K562 (cell line): Measurements from ENCODE around the gene NRP2. TPM values are rescaled to one million over a fixed set of nuclear protein-coding genes. Genes with fewer than 3 reads are reported as not detected.

ENCODE experiments used
- ARID2 ChIP-seq: fragments of 450-650 bp; IDR thresholded peaks from 2 replicates; pipeline ENCODE4 v1.6.1; 2017; ENCODE audit warnings: antibody characterized with exemption, mild to moderate bottlenecking
- C11orf30 ChIP-seq: fragments of 450-650 bp; IDR thresholded peaks from 2 replicates; pipeline ENCODE4 v1.6.1; 2016; ENCODE audit warnings: low read depth, mild to moderate bottlenecking
- RBM17 ChIP-seq: fragments of 200-400 bp; formaldehyde crosslinking; IDR thresholded peaks from 2 replicates; pipeline ENCODE4 v1.6.1; 2017; ENCODE audit warnings: low read depth, mild to moderate bottlenecking, low read length, borderline replicate concordance
- SAP30 ChIP-seq: fragments of 200-600 bp; sonication (generic); IDR thresholded peaks from 2 replicates; pipeline ENCODE4 v1.6.1; 2012; ENCODE audit warnings: borderline replicate concordance, low read depth, mild to moderate bottlenecking, moderate library complexity, low read length, control low read depth, inconsistent platforms; ENCODE audit not compliant: insufficient read depth, poor library complexity, severe bottlenecking
- ZNF12 ChIP-seq: sonication (generic); formaldehyde crosslinking; IDR thresholded peaks from 2 replicates; pipeline ENCODE4 v1.4.0; 2020; ENCODE audit warnings: mild to moderate bottlenecking, missing genetic modification reagents
- polyA plus RNA-seq, 8 experiments: library from polyadenylated mRNA; depleted of rRNA in 4 of 8; stranded (reverse) in 5 of 8; unstranded in 3 of 8; fragments of >200 nt; fragmentation: Nextera tagmentation in 2 of 8; fragmentation: Illumina TruSeq in 1 of 8; extraction: Ambion mirVana in 2 of 8; extraction: Trizol in 1 of 8; gene quantifications; 2 replicates each; pipeline versions ENCODE4 v1.2.1 to v1.2.3, GENCODE V29; 2011 to 2014; ENCODE audit warnings: inconsistent platforms in 1 of 8, missing spikeins in 1 of 8
- total RNA-seq, 7 experiments: library from RNA; depleted of rRNA in 6 of 7; stranded (reverse); fragments of >200 nt in 6 of 7; fragmentation: Illumina TruSeq in 2 of 7; extraction: Trizol in 2 of 7; gene quantifications; 2 replicates each; pipeline versions ENCODE4 v1.2.1 to v1.2.3, GENCODE V29; 2011 to 2021; ENCODE audit warnings: low replicate concordance in 1 of 7
- TF ChIP-seq, protein P1 (sequence below): sonication (generic); formaldehyde crosslinking; IDR thresholded peaks from 2 replicates; pipeline ENCODE4 v1.8.0; 2022; ENCODE audit warnings: missing genetic modification reagents, mild to moderate bottlenecking, borderline replicate concordance
- TF ChIP-seq, protein P2 (sequence below): sonication (generic); formaldehyde crosslinking; IDR thresholded peaks from 2 replicates; pipeline ENCODE4 v1.8.1; 2023; ENCODE audit warnings: missing genetic modification reagents, mild to moderate bottlenecking, borderline replicate concordance
- TF ChIP-seq, protein P3 (sequence below): fragments of 450-650 bp; IDR thresholded peaks from 2 replicates; pipeline ENCODE4 v1.6.1; 2016; ENCODE audit warnings: mild to moderate bottlenecking, moderate library complexity

The NRP2 gene
- total and polyA plus RNA-seq, 9 of the 15 experiments (the other 6 are each of a cell fraction or from before 2014, with no cell fraction given): 0.05 to 0.31 (median 0.15) TPM; not detected in 5

DNA sequence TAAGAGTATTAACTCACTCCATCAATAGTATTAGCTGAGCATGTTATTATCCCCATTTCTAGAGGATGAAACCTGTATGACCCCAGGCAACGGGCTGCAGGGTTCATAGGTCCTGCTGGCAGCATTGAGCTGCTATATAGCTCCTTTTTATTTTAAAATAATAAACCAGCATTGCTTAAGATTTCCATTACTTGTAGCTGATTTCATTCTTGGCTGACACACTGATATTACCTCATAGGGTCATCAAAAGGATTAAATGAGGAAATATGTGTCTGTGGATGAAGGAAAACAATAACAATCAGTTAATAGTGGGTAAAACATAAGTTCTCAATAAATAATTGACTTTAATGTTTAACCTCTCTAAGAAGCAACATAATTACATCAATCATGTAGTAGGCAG lies 48.3 kb upstream of the NRP2 start (continued):
- TF ChIP-seq, protein P1, sequence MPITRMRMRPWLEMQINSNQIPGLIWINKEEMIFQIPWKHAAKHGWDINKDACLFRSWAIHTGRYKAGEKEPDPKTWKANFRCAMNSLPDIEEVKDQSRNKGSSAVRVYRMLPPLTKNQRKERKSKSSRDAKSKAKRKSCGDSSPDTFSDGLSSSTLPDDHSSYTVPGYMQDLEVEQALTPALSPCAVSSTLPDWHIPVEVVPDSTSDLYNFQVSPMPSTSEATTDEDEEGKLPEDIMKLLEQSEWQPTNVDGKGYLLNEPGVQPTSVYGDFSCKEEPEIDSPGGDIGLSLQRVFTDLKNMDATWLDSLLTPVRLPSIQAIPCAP (CRISPR knock-in tag): no peak
- no peak for TF ChIP-seq RBM17
- TF ChIP-seq, protein P2, sequence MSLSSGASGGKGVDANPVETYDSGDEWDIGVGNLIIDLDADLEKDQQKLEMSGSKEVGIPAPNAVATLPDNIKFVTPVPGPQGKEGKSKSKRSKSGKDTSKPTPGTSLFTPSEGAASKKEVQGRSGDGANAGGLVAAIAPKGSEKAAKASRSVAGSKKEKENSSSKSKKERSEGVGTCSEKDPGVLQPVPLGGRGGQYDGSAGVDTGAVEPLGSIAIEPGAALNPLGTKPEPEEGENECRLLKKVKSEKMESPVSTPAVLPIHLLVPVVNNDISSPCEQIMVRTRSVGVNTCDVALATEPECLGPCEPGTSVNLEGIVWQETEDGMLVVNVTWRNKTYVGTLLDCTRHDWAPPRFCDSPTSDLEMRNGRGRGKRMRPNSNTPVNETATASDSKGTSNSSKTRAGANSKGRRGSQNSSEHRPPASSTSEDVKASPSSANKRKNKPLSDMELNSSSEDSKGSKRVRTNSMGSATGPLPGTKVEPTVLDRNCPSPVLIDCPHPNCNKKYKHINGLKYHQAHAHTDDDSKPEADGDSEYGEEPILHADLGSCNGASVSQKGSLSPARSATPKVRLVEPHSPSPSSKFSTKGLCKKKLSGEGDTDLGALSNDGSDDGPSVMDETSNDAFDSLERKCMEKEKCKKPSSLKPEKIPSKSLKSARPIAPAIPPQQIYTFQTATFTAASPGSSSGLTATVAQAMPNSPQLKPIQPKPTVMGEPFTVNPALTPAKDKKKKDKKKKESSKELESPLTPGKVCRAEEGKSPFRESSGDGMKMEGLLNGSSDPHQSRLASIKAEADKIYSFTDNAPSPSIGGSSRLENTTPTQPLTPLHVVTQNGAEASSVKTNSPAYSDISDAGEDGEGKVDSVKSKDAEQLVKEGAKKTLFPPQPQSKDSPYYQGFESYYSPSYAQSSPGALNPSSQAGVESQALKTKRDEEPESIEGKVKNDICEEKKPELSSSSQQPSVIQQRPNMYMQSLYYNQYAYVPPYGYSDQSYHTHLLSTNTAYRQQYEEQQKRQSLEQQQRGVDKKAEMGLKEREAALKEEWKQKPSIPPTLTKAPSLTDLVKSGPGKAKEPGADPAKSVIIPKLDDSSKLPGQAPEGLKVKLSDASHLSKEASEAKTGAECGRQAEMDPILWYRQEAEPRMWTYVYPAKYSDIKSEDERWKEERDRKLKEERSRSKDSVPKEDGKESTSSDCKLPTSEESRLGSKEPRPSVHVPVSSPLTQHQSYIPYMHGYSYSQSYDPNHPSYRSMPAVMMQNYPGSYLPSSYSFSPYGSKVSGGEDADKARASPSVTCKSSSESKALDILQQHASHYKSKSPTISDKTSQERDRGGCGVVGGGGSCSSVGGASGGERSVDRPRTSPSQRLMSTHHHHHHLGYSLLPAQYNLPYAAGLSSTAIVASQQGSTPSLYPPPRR (CRISPR knock-in tag): no peak
- no peak for TF ChIP-seq C11orf30
- TF ChIP-seq, protein P3, sequence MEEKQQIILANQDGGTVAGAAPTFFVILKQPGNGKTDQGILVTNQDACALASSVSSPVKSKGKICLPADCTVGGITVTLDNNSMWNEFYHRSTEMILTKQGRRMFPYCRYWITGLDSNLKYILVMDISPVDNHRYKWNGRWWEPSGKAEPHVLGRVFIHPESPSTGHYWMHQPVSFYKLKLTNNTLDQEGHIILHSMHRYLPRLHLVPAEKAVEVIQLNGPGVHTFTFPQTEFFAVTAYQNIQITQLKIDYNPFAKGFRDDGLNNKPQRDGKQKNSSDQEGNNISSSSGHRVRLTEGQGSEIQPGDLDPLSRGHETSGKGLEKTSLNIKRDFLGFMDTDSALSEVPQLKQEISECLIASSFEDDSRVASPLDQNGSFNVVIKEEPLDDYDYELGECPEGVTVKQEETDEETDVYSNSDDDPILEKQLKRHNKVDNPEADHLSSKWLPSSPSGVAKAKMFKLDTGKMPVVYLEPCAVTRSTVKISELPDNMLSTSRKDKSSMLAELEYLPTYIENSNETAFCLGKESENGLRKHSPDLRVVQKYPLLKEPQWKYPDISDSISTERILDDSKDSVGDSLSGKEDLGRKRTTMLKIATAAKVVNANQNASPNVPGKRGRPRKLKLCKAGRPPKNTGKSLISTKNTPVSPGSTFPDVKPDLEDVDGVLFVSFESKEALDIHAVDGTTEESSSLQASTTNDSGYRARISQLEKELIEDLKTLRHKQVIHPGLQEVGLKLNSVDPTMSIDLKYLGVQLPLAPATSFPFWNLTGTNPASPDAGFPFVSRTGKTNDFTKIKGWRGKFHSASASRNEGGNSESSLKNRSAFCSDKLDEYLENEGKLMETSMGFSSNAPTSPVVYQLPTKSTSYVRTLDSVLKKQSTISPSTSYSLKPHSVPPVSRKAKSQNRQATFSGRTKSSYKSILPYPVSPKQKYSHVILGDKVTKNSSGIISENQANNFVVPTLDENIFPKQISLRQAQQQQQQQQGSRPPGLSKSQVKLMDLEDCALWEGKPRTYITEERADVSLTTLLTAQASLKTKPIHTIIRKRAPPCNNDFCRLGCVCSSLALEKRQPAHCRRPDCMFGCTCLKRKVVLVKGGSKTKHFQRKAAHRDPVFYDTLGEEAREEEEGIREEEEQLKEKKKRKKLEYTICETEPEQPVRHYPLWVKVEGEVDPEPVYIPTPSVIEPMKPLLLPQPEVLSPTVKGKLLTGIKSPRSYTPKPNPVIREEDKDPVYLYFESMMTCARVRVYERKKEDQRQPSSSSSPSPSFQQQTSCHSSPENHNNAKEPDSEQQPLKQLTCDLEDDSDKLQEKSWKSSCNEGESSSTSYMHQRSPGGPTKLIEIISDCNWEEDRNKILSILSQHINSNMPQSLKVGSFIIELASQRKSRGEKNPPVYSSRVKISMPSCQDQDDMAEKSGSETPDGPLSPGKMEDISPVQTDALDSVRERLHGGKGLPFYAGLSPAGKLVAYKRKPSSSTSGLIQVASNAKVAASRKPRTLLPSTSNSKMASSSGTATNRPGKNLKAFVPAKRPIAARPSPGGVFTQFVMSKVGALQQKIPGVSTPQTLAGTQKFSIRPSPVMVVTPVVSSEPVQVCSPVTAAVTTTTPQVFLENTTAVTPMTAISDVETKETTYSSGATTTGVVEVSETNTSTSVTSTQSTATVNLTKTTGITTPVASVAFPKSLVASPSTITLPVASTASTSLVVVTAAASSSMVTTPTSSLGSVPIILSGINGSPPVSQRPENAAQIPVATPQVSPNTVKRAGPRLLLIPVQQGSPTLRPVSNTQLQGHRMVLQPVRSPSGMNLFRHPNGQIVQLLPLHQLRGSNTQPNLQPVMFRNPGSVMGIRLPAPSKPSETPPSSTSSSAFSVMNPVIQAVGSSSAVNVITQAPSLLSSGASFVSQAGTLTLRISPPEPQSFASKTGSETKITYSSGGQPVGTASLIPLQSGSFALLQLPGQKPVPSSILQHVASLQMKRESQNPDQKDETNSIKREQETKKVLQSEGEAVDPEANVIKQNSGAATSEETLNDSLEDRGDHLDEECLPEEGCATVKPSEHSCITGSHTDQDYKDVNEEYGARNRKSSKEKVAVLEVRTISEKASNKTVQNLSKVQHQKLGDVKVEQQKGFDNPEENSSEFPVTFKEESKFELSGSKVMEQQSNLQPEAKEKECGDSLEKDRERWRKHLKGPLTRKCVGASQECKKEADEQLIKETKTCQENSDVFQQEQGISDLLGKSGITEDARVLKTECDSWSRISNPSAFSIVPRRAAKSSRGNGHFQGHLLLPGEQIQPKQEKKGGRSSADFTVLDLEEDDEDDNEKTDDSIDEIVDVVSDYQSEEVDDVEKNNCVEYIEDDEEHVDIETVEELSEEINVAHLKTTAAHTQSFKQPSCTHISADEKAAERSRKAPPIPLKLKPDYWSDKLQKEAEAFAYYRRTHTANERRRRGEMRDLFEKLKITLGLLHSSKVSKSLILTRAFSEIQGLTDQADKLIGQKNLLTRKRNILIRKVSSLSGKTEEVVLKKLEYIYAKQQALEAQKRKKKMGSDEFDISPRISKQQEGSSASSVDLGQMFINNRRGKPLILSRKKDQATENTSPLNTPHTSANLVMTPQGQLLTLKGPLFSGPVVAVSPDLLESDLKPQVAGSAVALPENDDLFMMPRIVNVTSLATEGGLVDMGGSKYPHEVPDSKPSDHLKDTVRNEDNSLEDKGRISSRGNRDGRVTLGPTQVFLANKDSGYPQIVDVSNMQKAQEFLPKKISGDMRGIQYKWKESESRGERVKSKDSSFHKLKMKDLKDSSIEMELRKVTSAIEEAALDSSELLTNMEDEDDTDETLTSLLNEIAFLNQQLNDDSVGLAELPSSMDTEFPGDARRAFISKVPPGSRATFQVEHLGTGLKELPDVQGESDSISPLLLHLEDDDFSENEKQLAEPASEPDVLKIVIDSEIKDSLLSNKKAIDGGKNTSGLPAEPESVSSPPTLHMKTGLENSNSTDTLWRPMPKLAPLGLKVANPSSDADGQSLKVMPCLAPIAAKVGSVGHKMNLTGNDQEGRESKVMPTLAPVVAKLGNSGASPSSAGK: no peak
- TF ChIP-seq ZNF12: no peak
- no peak for TF ChIP-seq ARID2
- no peak for TF ChIP-seq SAP30
